ENCODE measurements around the gene GAPVD1.
"Not testable (repeated sequence)": the region's sequence is repeated elsewhere in the genome, so short reads cannot be mapped to it uniquely, and the experiment has no call there.

GAPVD1 gene

GRCh38 chr9:125261501-125262293 is at the start of gene GAPVD1:
Gene GAPVD1, plus strand, starts transcription at chr9:125261826. Its CDS starts 37,096 bp downstream, at chr9:125298922.
- DNase-seq (ENCODE audit: low read depth): peak; percentile 77

GRCh38 chr9:125214186-125214585 is 47.4 kb upstream of the GAPVD1 start:
- DNase-seq (ENCODE audit: low read depth): no peak

- DNase-seq (ENCODE audit: low read depth): no peak
These were observed 43.0 kb upstream of the GAPVD1 start for GRCh38 chr9:125218621-125219020.

GRCh38 chr9:125224858-125225257 is 36.8 kb upstream of the GAPVD1 start:
- not testable (repeated sequence) for DNase-seq (ENCODE audit: low read depth)

- DNase-seq (ENCODE audit: low read depth): no peak
These were observed 33.9 kb upstream of the GAPVD1 start for GRCh38 chr9:125227761-125228160.

GRCh38 chr9:125233678-125234077 is 27.9 kb upstream of the GAPVD1 start:
- no peak for DNase-seq (ENCODE audit: low read depth)

- DNase-seq (ENCODE audit: low read depth): not testable (repeated sequence)
These were observed 27.5 kb upstream of the GAPVD1 start for GRCh38 chr9:125234099-125234498.

GRCh38 chr9:125235804-125236519 is 25.7 kb upstream of the GAPVD1 start:
- no peak for DNase-seq (ENCODE audit: low read depth)

GRCh38 chr9:125236520-125237159 is 25.0 kb upstream of the GAPVD1 start:
- not testable (repeated sequence) for DNase-seq (ENCODE audit: low read depth)

GRCh38 chr9:125238127-125238914 is 23.3 kb upstream of the GAPVD1 start:
- DNase-seq (ENCODE audit: low read depth): no peak

- DNase-seq (ENCODE audit: low read depth): no peak
These were observed 22.6 kb upstream of the GAPVD1 start for GRCh38 chr9:125238915-125239446.

- DNase-seq (ENCODE audit: low read depth): no peak
These were observed 21.7 kb upstream of the GAPVD1 start for GRCh38 chr9:125239631-125240597.

- DNase-seq (ENCODE audit: low read depth): peak; percentile 20
These were observed 21.0 kb upstream of the GAPVD1 start for GRCh38 chr9:125240649-125240999.

- peak; percentile 98 for DNase-seq (ENCODE audit: low read depth)
These were observed 20.4 kb upstream of the GAPVD1 start, which contains the start of gene HSPA5 for GRCh38 chr9:125241000-125241862. Gene HSPA5, minus strand, starts transcription at chr9:125241343. Its CDS starts 217 bp downstream, at chr9:125241126.

- DNase-seq (ENCODE audit: low read depth): peak; percentile 22
These were observed 19.5 kb upstream of the GAPVD1 start for GRCh38 chr9:125241863-125242739.

GRCh38 chr9:125243792-125244260 is 17.8 kb upstream of the GAPVD1 start:
- no peak for DNase-seq (ENCODE audit: low read depth)

GRCh38 chr9:125246261-125246667 is 15.4 kb upstream of the GAPVD1 start:
- DNase-seq (ENCODE audit: low read depth): no peak

GRCh38 chr9:125254231-125254630 is 7.4 kb upstream of the GAPVD1 start:
- no peak for DNase-seq (ENCODE audit: low read depth)
